NCI-H146 (cell line): Measurements from ENCODE around the gene SYNE2.
A peak's percentile ranks its signal among the peaks of the same experiment; 100 is the strongest.
"Not testable (repeated sequence)": the region's sequence is repeated elsewhere in the genome, so short reads cannot be mapped to it uniquely, and the experiment has no call there.

ENCODE experiments used
- DNase-seq: peaks from one replicate; lab custom pipeline; 2025; lab: John Stamatoyannopoulos, UW

Gene SYNE2

DNA sequence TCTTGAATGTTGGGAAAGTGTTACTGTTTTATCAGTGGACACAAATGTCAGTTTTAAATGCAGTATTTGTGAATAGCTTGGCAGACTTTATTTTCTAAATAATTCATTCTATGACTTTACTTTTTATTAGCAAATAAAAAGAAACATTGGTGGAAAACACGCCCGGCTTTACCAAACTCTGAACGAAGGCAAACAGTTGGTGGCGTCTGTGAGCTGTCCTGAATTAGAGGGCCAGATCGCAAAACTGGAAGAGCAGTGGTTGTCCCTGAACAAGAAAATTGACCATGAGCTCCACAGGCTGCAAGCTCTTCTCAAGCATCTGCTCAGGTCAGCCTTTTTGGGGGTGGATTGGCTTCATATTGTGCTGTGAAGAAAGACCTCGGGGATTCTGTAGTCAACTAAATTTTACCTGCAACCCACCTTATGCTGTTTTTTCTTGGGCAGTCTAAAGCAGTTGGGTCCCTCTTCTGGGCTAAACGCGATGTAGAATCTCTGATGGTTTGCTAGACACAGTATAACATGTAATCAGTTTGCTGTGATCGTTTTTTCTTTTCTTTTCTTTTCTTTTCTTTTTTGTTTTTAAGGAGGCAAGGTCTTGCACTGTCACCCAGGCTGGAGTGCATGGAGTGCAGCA lies 285.0 kb downstream of the SYNE2 start:
- no peak for DNase-seq

DNA sequence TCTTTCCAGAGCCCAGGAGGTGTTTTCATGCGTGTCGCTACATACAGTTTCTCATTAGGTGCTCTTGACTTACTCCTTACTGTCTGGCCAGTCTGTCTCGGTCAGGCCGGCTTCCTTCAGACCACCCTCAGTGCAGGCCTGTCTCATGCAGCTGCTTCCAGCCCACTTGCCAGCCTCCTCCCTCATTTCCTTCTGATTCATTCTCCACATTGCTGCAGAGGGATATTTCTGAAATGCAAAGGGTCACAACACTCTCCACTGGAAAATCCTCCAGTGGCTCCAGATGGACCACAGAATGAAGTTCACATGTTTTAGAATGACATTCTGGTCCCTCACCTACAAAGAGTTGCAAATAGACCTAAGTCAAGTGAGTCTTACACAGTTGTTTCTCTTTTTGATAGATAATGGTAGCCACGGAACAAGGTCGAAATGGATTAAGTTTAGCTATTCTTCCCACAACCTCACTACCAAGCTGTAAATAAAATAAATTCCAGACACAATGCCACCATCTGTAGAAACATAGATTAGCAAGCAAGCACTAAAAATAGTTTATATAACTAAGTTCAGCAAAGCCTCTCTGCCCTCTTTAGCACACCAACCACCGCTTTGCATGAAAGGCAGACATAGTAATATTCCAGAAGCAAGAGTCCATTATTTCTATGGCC lies 294.5 kb downstream of the SYNE2 start:
- no peak for DNase-seq

DNA sequence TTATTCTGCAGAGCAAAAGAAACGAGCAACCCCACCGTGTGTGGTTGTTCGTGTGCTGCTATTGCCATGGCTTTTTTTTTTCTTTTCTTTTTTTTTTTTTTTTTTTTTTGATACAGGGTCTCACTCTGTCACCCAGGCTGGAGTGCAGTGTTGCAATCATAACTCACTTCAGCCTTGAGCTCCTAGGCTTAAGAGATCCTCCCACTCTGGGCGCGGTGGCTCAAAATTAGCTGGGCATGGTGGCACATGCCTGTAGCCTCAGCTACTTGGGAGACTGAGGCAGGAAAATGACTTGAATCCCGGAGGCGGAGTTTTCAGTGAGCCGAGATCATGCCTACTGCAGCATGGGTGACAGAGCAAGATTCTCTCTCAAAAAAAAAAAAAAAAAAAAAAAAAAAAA lies 297.1 kb downstream of the SYNE2 start:
- no peak for DNase-seq

DNA sequence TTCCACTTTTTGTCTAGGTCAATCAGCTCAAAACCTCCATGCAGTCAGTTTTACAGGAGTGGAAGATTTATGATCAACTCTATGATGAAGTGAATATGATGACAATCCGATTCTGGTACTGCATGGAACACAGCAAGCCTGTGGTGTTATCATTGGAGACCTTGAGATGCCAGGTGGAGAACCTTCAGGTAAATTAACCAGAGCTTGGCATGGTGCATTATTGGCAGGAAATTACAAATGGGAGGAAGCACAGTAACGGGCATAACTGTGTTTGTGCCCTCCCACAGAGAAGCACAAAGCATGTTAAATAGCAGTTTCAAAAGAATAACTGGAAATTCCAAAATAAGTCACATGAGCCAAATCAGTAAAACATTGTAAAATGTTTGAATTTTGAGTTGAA lies 305.8 kb downstream of the SYNE2 start:
- no peak for DNase-seq

DNA sequence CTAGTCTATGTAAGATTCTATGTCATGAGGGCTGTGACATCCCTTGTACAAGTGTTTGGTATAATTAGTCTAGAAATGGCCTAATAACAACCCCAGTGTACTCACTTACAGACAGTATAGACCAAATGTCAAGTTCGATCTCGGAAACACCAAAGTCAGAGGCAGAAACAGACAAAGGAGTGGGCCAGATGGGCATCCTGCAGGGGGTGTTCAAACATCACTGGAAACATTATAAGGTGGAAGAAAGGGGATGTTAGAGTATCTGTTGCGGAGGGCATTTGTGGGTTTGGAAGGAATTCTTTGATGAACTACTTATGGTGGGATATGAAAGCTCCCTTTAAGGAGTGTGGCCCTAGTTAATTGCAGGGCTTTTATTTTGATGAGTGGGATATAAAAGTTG lies 306.8 kb downstream of the SYNE2 start:
- DNase-seq, result no peak

DNA sequence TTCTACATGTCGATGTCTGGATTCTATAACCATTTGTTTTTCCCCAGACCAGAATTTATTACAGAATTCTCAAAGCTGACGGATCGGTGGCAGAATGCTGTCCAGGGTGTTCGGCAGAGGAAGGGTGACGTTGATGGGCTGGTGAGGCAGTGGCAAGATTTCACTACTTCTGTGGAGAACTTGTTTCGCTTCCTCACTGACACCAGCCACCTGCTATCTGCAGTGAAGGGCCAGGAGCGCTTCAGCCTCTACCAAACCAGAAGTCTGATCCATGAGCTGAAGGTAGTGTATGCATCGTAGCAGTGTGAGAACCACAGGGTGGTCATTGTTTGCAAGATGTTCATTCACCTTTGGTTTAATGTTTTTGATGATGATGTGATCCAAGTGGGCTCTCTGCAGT lies 317.4 kb downstream of the SYNE2 start:
- no peak for DNase-seq

DNA sequence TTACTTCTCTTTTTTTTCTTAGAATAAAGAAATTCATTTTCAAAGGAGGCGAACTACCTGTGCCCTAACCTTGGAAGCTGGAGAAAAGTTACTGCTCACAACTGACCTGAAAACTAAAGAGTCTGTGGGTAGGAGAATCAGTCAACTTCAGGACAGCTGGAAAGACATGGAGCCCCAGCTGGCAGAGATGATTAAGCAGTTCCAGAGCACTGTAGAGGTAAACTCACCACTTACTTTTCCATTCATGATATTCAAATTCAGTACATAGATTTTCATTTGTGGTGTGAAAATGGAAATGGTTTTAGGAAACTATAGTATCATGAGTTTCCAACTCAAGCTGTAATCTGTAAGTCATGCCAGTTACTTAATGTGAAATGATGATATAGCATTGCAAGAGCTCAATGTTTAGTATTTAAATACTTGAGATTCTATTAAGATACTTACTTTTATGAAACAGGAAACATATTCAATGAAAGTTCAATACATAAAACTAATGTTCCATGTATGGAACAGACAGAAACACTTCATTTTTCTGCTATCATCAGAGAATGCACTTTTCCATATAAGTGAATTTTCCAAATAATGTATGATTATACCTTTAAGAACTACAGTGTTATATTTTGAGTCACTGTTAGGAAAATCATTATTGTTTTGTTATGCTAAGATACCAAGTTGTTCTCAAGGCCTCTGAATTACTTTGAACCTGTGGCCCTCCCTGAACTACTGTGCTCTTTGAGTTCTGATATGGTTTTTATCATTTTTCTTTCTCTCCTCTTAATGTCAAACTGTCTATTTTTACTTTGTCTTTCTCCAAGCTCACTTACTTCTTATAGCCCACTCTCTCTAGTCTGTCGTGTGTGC lies 322.3 kb downstream of the SYNE2 start:
- no peak for DNase-seq

DNA sequence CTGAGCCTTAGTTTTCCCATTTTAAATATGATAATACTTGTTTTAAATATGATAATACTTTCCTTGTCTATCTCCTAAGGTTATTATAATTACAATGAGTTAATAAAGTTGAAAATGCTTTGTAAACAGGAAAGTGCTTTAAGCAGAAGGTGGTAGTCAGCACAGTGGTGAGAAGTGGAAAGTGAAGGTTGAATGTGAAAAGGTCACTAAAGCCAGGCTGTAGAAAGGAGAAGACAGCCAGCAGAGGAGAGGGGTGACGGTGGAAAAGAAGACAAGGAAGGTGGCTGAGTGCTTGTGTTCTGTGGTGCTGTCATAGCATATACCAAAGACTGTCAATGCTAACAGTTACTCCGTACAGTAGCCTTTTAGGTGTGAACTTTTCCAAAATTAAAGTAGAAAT lies 323.5 kb downstream of the SYNE2 start:
- no peak for DNase-seq

DNA sequence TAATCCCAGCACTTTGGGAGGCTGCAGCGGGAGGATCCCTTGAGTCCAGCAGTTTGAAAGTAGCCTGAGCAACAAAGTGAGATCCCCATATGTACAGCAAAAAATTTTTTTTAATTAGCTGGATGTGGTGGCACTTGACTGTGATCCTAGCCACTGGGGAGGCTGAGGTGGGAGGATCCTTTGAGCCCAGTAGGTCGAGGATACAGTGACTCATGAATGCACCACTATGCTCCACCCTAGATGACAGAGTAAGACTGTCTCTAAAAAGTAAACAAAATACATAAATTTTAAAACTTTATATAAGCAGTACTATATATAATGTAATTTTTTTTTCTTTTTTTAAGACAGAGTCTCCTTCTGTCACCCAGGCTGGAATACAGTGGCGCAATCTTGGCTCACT lies 326.0 kb downstream of the SYNE2 start:
- no peak for DNase-seq

DNA sequence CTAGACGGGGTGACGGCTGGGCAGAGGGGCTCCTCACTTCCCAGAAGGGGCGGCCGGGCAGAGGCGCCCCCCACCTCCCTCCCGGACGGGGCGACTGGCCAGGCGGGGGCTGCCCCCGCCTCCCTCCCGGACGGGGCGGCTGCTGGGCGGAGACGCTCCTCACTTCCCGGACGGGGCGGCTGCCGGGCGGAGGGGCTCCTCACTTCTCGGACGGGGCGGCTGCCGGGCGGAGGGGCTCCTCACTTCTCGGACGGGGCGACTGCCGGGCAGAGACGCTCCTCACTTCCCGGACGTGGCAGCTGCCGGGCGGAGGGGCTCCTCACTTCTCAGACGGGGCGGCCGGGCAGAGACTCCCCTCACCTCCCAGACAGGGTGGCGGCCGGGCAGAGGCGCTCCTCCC lies 330.1 kb downstream of the SYNE2 start:
- not testable (repeated sequence) for DNase-seq

DNA sequence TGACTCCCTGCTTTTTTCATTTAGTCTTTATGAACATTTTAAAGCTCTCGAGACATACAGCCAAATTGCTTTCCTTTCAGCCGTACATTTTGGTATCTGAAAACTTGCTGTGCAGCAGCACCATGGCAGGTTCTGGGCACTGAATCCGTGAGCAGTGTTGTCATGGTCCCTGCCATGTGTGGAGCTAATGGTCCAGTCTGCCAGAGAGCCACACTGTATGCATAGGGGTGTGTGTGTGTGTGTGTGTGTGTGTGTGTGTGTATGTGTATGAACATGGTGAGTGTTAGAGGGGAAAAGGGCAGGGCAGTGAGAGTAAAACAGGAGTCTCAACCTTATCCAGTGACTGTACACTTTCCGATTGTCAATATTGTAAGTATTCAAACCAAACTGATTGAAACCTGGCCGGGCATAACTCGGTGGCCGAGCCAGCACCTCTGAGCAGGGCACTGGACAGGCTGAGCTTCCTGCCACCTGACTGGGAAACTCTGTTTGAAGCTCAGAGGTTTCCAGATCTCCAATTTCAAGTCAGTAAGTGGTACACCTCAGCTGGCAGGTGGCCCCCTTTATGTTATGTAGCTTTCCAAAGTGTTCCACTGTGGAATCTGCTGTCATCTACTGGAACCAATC lies 331.4 kb downstream of the SYNE2 start:
- no peak for DNase-seq

DNA sequence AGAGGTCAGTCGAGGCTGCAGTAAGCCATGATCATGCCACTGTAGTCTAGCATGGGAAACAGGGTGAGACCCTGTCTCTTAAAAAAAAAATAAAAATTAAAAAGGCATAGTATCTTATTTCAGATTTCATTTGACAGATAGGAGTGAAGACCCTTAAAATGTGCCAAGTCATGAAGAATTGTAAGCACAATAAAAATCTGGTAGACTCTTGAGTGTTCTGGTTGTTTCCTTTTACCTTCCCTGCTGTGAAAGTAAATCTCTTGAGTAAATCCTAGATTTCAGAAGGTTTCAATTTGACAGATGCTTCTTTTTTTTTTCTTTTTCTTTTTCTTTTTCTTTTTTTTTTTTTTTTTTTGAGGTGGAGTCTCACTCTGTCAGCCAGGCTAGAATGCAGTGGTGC lies 332.4 kb downstream of the SYNE2 start:
- no peak for DNase-seq

DNA sequence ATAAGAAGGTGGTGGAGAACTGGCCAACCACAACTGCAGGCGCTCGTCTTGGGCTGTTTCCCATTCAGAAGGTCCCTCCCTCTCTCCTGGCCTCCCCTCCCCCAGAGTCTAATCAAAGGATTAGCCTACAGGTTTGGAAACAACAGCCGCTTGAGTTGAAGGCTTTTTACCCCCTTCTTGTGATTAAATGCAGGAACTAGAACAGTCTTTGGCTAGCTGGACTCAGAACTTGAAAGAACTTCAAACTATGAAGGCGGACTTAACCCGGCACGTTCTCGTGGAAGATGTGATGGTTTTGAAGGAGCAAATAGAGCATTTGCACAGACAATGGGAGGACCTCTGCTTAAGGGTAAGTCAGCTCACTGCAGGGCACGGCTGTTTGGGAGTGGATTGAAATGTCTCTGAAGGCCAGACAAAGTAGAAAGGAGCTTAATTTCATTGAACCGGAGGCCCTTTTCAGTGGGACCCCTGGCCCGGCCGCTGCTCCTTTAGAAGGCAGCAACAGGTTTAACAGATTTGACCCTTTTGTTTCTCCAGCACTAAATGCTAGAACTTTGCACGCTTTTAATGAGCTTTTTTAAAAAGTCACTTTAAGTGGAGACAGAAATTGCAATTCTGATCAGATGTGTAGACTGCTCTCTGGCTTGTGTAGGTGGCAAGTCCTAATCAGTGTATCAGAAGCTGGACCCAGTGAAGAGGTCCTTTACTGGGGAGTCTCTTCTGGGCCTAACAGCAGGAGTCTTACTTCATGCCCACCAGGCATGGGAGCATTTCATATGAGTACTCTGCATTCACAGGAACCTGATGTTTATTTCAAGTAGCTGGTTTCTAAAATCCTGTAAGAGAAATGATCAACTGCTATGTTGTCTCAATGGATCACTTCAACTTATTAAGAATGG lies 333.7 kb downstream of the SYNE2 start:
- DNase-seq, result no peak

DNA sequence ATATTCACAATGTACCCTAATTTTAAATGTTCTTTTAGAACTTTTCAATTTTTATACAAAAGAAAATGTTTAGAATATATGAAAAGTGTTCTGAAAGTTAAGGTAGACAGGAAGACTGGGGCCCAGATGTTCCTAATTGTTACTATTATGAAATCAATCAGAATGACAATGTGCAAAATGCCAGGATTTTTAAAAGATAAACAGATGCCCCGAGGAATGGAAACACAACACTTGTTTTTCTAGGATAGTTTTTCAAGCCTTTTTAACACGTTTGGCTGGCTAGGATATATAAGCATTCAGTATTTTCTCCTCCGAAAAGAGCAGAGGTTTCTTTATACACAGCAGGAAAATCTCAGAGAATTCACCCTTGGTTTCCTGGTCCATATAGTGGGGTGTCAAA lies 334.5 kb downstream of the SYNE2 start:
- DNase-seq, result no peak

DNA sequence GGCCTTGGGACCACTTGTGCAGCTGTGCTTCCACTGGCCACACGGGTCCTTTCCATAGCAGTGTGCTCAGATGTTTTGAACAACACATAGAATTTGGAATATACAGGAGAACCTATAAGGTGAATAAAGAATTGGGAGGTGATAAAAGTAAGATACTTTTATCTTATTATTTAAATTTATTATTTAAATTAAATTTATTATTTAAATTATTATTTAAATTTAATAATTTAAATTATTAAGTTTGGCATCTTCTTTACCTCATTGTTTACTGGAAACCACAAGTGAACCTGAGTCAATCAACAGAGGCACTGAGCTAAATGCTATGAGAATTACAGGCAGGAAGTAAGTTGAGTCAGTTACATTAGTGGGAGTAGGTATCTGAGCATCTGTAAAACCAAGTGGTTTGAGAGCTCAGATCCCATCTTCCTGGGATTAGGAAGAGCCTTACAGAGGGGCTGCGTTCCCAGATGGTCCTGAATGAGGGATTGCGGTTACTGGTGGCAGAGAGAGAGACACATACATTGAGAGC lies 338.2 kb downstream of the SYNE2 start:
- DNase-seq, result no peak

DNA sequence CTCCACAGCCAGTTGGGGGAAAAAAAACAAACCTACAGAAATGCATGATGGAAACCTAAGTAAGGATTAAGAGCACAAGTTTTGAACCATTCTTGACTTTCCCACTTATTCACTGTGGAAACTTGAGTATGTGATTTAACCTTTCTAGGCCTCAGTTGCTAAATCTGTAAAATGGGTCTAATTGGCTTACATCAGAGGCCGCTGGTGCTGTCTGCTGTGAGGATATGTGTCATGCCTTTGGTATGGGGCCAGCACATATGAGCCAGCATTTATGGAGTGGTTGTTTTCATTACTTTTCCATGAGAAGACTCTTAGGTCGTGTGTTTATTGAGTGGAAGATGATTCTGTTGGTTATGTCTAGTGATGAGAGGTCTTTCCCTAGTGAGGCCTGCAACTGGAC lies 339.0 kb downstream of the SYNE2 start:
- DNase-seq, result no peak

DNA sequence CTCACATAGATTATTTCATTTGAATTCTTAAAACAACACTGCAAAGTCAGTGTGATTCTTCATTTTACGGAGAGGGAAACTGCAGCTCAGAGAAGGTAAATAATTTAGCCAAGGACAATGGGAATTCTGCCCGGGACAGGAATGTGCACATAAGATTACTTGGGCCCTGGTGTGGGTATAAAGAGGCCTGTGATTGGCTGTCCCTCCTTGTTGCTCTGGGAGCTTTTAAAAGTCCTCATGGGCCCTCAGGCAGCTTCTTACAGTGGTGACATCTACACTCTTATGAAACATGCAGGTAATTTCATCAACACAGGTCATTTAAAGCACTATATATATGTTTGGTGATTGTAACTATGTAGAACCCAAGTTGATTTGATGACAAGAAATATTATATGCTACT lies 341.0 kb downstream of the SYNE2 start:
- no peak for DNase-seq

DNA sequence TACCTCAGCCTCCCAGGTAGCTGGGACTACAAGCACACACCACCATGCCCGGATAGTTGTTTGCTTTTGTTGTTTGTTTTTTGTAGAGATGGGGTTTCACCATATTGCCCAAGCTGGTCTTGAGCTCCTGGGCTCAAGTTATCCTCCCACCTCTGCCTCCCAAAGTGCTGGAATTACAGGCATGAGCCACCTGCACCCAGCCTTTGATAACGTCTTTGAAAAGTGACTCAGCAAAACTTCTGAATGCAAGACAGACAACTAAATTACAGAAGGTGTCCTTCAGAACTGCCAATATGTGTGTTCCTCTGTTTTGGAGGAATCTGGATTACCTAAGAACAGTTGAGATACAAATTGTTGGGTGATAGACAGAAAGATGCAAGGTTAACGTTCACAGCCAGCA lies 341.6 kb downstream of the SYNE2 start:
- no peak for DNase-seq

DNA sequence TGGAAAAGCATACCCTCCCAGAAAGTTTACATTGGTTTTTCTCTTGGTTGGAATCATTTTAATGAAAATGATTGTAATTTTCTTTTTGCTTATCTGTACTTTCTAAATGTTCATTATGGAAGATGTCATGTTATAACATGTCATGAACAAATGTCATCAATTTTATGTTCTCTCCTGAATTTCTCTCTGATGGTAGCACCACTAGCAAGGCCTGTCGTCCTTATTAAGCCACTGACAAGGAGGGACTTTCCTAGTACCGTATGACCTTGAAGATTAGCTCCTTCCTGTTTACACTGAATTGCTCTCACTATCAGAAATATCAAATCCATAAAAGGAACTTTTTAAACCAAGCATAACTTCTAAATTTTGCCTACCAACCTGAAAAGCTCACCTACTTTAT lies 342.4 kb downstream of the SYNE2 start:
- no peak for DNase-seq

DNA sequence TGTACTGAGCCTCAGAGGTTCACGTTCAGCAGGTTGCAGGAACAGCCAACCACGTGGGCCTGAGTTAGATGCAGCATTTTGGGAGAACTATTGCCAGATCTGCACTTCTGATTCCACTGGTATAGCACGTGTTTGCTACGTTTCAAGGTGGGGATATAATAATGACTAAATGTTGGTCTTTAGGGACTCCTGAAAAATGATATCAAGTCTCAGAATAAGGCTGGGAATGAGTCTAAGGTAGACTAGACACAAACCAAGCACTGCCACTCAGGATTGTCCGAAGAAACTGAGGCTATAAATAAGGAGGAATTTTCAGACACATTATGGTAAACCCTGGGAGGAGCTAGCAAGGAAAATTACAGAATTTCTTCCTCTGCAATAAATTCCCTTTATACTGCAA lies 343.3 kb downstream of the SYNE2 start:
- no peak for DNase-seq

DNA sequence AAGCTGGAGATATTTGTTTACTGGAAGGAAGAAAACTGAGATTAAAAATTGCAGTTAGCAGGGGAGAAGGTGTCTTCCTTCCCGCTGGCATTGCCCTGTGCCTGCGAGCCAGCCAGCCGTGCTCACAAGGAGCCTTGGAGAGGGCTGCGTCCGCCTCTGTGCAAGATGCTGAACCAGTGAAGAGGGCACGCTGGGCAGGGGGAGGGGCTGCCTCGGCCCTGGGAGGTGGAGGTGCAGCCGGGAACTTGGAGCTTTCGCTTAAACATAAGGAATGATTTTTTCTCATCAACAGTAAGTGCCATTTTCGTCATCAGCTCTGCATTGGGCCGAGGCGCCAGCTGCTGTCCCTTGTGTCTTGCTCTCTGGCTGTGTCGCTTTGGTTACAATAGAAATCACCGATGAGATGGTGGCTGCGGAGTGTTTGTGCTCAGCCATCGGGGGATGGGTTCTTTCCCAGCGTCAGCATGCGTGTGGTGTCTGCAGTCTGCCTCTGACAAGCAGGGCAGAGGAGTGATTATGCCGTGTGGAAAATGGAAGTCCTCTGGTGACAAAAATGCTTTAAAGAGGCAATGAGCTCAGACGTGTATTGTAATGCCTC lies 344.1 kb downstream of the SYNE2 start:
- peak; percentile 73 for DNase-seq
